ENCODE results near the gene MAP3K5. TPM values are rescaled to one million over a fixed set of nuclear protein-coding genes. Genes with fewer than 3 reads are reported as not detected.

Gene MAP3K5
- total and polyA plus RNA-seq, 9 donors, result 37.0 to 217 (median 80.2) TPM

DNA sequence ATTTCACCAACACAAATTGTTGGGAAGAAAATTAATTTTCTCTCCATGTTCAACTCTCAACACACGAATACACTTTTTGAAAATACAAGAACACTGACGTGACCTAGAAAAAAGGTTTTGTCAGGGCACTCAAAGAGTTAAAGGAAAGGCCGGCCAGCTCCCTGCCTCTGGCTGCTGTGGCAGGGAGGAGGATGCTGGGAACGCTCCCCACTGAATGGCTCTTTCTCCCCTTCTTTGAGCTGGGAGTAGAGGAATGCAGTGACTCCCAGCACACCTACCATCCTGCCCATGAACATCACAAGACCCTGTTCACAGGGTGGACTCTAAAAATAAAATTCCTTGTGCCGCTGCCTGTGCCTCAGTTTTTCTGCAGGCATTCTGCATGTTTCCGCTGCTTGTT is 47.0 kb downstream of the MAP3K5 start:
- 58 to 76% (median 64%) methylated on average over 6 of the region's 6 CpGs for WGBS, 3 donors
- no peak for DNase-seq
- H3K9me3 ChIP-seq, result no peaks in the 10 kb centered on the region
- H3K27ac ChIP-seq, result no peak overlapping the region
- intact Hi-C loops (cut with DNase I), result no loop called here
- peaks cover 5% of the 10 kb centered on the region for H3K4me1 ChIP-seq (ENCODE audit: insufficient read depth)
- no peak overlapping the region for H3K4me3 ChIP-seq
- TF ChIP-seq POLR2A (IDR thresholded peaks at IDR 0.05), result no peak
- TF ChIP-seq EP300 (IDR thresholded peaks at IDR 0.05), result no peak
- TF ChIP-seq, protein P1, sequence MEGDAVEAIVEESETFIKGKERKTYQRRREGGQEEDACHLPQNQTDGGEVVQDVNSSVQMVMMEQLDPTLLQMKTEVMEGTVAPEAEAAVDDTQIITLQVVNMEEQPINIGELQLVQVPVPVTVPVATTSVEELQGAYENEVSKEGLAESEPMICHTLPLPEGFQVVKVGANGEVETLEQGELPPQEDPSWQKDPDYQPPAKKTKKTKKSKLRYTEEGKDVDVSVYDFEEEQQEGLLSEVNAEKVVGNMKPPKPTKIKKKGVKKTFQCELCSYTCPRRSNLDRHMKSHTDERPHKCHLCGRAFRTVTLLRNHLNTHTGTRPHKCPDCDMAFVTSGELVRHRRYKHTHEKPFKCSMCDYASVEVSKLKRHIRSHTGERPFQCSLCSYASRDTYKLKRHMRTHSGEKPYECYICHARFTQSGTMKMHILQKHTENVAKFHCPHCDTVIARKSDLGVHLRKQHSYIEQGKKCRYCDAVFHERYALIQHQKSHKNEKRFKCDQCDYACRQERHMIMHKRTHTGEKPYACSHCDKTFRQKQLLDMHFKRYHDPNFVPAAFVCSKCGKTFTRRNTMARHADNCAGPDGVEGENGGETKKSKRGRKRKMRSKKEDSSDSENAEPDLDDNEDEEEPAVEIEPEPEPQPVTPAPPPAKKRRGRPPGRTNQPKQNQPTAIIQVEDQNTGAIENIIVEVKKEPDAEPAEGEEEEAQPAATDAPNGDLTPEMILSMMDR (IDR thresholded peaks at IDR 0.05), result no peak
- H3K27me3 ChIP-seq, result no peaks in the 10 kb centered on the region
- H3K36me3 ChIP-seq, result no peaks in the 10 kb centered on the region

DNA sequence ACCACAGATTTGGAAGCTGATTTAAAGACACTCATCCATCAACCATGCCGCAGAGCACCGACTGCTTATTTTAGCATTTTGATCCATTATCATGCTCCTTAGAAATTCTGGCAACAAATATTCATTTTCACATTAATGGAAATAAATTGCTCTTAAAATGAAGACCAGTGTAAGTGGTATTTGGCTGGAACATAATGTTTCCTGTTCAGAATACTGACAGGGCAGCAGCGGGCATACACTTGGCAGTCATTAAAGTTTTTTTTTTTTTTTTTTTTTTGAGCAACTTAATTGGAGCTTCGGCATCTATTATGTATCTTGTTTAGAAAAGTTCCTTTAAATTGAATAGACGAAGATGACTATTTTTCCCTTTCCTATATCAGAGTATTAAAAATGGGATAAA is 47.4 kb downstream of the MAP3K5 start:
- Histone ChIP-seq H3K27ac (no peak overlapping the region), H3K27me3 (no peaks in the 10 kb centered on the region), H3K4me3 (no peak overlapping the region), H3K4me1 (ENCODE audit: insufficient read depth) (peaks cover 4% of the 10 kb centered on the region), H3K36me3 (no peaks in the 10 kb centered on the region), H3K9me3 (no peaks in the 10 kb centered on the region)
- TF ChIP-seq POLR2A (IDR thresholded peaks at IDR 0.05), result no peak
- no peak for TF ChIP-seq EP300 (IDR thresholded peaks at IDR 0.05)
- TF ChIP-seq, protein P1 (IDR thresholded peaks at IDR 0.05), result no peak
- intact Hi-C loops (cut with DNase I), result no loop called here
- WGBS, 3 donors, result 83 to 86% (median 83%) methylated on average over 5 of the region's 5 CpGs
- no peak for DNase-seq

DNA sequence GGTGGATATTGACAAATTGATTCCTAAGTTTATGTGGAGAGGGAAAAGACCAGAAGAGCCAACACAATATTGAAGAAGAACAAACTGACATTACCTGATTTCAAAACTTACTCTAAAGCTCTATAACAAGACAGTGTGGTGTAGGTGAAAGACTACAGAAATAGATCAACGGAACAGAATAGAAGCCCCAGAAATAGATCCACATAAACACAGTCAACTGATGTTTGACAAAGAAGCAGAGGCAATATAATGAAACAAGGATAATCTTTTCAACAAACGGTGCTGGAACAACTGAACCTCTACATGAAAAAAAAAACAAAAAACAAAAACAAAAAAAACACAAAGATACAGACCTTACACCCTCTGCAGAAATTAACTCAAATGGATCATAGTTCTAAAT is 50.2 kb downstream of the MAP3K5 start:
- TF ChIP-seq EP300 (IDR thresholded peaks at IDR 0.05) (no peak), POLR2A (IDR thresholded peaks at IDR 0.05) (no peak)
- TF ChIP-seq, protein P1 (IDR thresholded peaks at IDR 0.05), result no peak
- no peak for DNase-seq
- H3K36me3 ChIP-seq, result no peaks in the 10 kb centered on the region
- H3K27ac ChIP-seq, result no peak overlapping the region
- peaks cover 24% of the 10 kb centered on the region for H3K4me1 ChIP-seq (ENCODE audit: insufficient read depth)
- H3K4me3 ChIP-seq, result no peak overlapping the region
- intact Hi-C loops (cut with DNase I), result no loop called here
- WGBS, 3 donors, result 64 to 84% (median 75%) methylated on average over 2 of the region's 2 CpGs
- no peaks in the 10 kb centered on the region for H3K27me3 ChIP-seq
- no peaks in the 10 kb centered on the region for H3K9me3 ChIP-seq

DNA sequence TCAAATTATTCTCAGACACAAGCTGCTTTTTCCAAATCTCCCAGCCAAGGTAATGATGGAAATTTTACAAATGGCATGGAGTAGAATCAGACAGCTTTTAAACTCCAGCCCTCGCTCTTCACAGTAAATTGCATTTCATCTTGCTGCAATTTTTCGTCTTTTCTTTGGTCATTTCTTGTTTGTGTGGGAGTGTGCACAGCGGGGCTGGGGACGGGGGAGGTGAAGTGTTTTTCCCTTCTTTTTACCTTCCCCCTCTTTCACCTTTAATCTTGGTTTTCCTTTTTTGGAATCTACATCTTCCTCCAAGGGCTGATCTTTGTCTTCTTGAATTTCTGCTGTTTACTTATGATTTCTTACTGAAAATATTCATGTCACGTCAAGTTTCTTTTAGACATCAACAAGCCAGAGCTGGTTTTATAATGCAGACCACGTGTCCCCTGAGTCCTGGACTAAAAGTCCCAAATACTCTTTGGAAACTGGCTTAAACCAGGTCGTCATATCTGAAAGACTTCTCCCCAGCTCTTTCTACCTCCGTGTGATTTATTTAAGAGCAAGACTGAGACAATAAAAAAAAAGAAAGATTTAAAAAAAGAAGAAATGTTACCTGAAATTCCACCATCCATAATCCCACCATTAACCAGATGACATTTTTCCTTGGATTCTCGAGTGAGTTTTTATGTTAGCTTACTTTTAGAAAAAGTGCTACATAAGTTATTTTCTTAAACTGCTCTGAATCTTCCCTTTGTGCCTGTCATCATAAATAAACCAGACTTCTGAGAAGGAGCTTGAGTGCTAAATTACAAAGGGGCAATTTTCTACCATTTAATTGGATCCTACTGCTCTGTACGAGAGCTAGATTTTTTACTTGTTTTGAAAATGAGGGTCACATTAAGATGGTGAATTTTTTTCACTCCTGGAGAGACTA is 52.0 kb downstream of the MAP3K5 start:
- Histone ChIP-seq H3K4me1 (ENCODE audit: insufficient read depth) (peaks cover 32% of the 10 kb centered on the region), H3K4me3 (no peak overlapping the region), H3K27ac (peak overlapping the region in 1 of 2 donors; percentile 40), H3K9me3 (no peaks in the 10 kb centered on the region), H3K27me3 (no peaks in the 10 kb centered on the region), H3K36me3 (no peaks in the 10 kb centered on the region)
- intact Hi-C loops (cut with DNase I), result no loop called here
- DNase-seq, result no peak
- WGBS, 3 donors, result 18 to 24% (median 20%) methylated on average over 10 of the region's 10 CpGs
- TF ChIP-seq, protein P1 (IDR thresholded peaks at IDR 0.05), result no peak
- TF ChIP-seq POLR2A (IDR thresholded peaks at IDR 0.05), result no peak
- no peak for TF ChIP-seq EP300 (IDR thresholded peaks at IDR 0.05)
